ENCODE measurements around the gene GARIN5A. TPM values are rescaled to one million over a fixed set of nuclear protein-coding genes. Genes with fewer than 3 reads are reported as not detected.

Gene GARIN5A
- total RNA-seq, 1 experiment from 2014 or later = 2.0 TPM

- BruUV-seq (replicated peaks) = no TSS peak
- POLR2A ChIA-PET = no interaction called here
- TF ChIP-seq SIN3A (IDR thresholded peaks at IDR 0.05; ENCODE audit: borderline replicate concordance, insufficient read depth, low read depth, low read length) (no peak), REST (IDR thresholded peaks at IDR 0.05; ENCODE audit: insufficient read depth in 1 of 2, low read depth in 2 of 2, low read length in 1 of 2) (no peak), POLR2AphosphoS5 (IDR thresholded peaks at IDR 0.05; ENCODE audit: low read depth, low read length) (no peak), TCF7L2 (IDR thresholded peaks at IDR 0.05; ENCODE audit: low read depth, low read length) (no peak), CTCF (IDR thresholded peaks at IDR 0.05) (no peak)
- DNase-seq (ENCODE audit: low read depth, low spot score) = no peak
- H3K4me3 ChIP-seq (ENCODE audit: low read depth in 2 of 2, low read length in 2 of 2) = no peak overlapping the region
- H3K9me3 ChIP-seq (ENCODE audit: control insufficient read depth, insufficient read depth, low read depth, low read length) = no peaks in the 10 kb centered on the region
- H3K4me1 ChIP-seq (ENCODE audit: control insufficient read depth, insufficient read depth, low read length) = peaks cover 6% of the 10 kb centered on the region
- intact Hi-C loops (cut with micrococcal nuclease; ENCODE audit: unreplicated experiment) (no loop called here), in situ Hi-C loops (cut with HindIII; ENCODE audit: low pct_unique_long_range_greater_than_20kb, low sequenced_read_pairs) (no loop called here)
- H3K27ac ChIP-seq (ENCODE audit: low read length) = no peak overlapping the region
- H3K27me3 ChIP-seq (ENCODE audit: control insufficient read depth, insufficient read depth, low read length) = no peaks in the 10 kb centered on the region
- CTCF ChIA-PET = no interaction called here
- no peak for ATAC-seq
- H3K36me3 ChIP-seq (ENCODE audit: control insufficient read depth, insufficient read depth, low read length) = no peaks in the 10 kb centered on the region
Measured at GRCh38 chr19:50497022-50497405, 20.4 kb upstream of the GARIN5A start.

GRCh38 chr19:50496189-50497021, 19.8 kb upstream of the GARIN5A start:
- BruUV-seq (replicated peaks) = no TSS peak
- POLR2A ChIA-PET = no interaction called here
- TF ChIP-seq CTCF (IDR thresholded peaks at IDR 0.05) (no peak), TCF7L2 (IDR thresholded peaks at IDR 0.05; ENCODE audit: low read depth, low read length) (no peak), POLR2AphosphoS5 (IDR thresholded peaks at IDR 0.05; ENCODE audit: low read depth, low read length) (no peak), REST (IDR thresholded peaks at IDR 0.05; ENCODE audit: insufficient read depth in 1 of 2, low read depth in 2 of 2, low read length in 1 of 2) (no peak), SIN3A (IDR thresholded peaks at IDR 0.05; ENCODE audit: borderline replicate concordance, insufficient read depth, low read depth, low read length) (no peak)
- peak; percentile 72 for ATAC-seq
- in situ Hi-C loops (cut with HindIII; ENCODE audit: low pct_unique_long_range_greater_than_20kb, low sequenced_read_pairs) = no loop called here
- H3K36me3 ChIP-seq (ENCODE audit: control insufficient read depth, insufficient read depth, low read length) = no peaks in the 10 kb centered on the region
- H3K27ac ChIP-seq (ENCODE audit: low read length) = no peak overlapping the region
- peaks cover 6% of the 10 kb centered on the region for H3K4me1 ChIP-seq (ENCODE audit: control insufficient read depth, insufficient read depth, low read length)
- CTCF ChIA-PET = no interaction called here
- DNase-seq (ENCODE audit: low read depth, low spot score) = no peak
- H3K4me3 ChIP-seq (ENCODE audit: low read depth in 2 of 2, low read length in 2 of 2) = no peak overlapping the region
- intact Hi-C loops (cut with micrococcal nuclease; ENCODE audit: unreplicated experiment) = no loop called here
- H3K9me3 ChIP-seq (ENCODE audit: control insufficient read depth, insufficient read depth, low read depth, low read length) = no peaks in the 10 kb centered on the region
- no peaks in the 10 kb centered on the region for H3K27me3 ChIP-seq (ENCODE audit: control insufficient read depth, insufficient read depth, low read length)

All from Panc1 (cell line).